HG02759 (cell line): Measurements from ENCODE around the gene KDSR.

ENCODE experiments used
- ATAC-seq: cut with Tn5 transposase; IDR thresholded peaks from one replicate; pipeline ENCODE4 v1.9.1; 2021; ENCODE audit warnings: mild to moderate bottlenecking, moderate library complexity; ENCODE audit not compliant: unreplicated experiment

The KDSR gene, protein sequence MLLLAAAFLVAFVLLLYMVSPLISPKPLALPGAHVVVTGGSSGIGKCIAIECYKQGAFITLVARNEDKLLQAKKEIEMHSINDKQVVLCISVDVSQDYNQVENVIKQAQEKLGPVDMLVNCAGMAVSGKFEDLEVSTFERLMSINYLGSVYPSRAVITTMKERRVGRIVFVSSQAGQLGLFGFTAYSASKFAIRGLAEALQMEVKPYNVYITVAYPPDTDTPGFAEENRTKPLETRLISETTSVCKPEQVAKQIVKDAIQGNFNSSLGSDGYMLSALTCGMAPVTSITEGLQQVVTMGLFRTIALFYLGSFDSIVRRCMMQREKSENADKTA

DNA sequence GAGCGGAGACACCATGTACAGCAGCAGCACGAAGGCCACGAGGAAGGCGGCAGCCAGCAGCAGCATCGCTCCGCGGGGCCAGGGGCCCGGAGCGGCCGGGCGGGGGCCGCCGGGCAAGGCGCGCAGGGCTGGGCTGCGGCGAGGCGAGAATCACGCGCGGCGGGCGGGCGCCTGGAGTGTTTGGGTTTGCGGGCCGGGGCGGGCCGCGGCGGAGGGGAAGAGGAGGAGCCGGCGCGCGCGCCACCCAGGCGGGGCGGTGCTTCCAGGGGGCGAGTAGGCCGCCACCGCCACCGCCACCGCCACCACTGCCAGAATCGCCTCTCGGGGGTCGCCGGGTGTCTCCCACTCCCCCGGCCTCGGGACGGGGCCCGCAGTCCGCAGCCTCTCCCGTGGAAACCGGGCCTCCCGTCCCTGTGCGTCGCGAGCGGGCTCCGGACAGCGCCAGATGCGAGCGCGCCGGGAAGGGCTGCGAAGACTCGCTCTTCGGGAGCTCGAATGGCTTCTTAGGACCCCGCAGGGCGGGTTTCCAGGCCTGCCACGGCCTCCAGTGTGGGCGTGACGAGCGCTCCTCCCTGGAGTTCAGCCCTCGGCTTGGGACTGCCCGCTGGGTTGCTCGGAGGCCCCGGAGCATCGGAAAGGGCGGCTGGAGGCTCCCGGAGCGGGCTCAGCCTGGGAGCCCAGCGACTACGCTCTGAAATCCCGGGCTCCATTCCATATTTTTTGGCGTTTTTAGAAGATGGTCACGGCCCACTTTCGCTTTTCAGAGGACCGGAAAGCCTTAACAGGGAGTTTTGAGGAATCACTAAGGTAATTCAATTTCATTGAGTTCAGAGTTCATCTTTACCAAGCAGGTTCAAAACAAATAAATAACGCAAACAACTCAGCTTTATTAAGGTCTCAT lies at the start of gene KDSR:
Gene KDSR, minus strand, starts transcription at position 154 of the 901 bp plus-strand sequence. Its CDS starts 88 bp downstream, at position 66.
- peak; percentile 90 for ATAC-seq

DNA sequence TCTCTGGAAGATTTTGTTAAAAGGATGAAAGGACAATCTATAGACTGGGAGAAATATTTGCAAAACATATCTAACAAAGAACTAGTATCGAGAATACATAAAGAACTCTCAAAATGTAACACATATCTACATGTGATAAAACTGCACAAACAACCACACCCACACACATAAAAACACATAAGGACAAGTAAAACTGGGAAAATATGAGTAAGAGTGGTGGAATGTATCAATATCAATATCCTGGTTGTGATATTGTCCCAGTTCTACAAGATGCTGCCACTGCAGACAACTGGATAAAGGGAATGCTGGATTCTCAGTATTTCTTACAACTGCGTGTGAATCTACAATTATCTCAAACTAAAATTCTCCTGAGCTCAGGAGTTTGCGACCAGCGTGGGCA lies 45.9 kb upstream of the KDSR start:
- no peak for ATAC-seq

DNA sequence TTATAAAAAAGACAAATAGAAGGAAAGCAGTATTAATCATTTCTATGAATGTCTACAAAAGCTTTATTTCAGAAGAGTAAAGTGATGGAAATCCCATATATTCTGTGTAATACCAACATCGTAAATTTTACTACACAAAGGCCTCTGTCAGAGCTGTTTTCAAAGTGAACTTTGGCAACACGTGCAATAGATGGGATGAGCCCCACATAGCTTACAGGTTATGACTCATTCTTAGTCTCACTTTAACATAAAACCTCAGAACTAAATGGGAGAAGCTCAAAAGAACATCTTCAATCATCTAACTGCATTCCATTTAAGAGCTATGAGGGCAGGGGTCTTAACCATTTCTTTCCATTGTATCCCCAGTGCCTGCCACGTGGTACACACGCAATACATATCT lies 43.8 kb upstream of the KDSR start:
- no peak for ATAC-seq

DNA sequence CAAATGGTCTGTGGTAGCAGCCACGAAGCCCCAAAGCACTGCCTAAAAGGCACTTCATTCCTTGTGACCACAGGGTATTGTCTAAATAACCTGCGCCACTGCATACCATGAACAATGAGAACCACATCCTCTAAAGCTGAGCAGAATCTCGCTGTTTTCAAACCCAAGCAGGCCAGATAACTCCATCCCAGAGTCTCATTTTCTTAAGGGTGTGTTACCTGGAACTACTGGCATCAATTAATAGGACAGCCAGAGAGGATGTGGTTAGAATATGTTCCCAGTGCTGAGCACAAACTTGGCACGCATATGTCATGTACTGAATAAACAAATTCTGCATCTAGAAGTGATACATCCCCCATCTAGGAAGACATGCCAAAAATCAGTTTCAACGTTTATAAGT lies 42.3 kb upstream of the KDSR start:
- no peak for ATAC-seq

DNA sequence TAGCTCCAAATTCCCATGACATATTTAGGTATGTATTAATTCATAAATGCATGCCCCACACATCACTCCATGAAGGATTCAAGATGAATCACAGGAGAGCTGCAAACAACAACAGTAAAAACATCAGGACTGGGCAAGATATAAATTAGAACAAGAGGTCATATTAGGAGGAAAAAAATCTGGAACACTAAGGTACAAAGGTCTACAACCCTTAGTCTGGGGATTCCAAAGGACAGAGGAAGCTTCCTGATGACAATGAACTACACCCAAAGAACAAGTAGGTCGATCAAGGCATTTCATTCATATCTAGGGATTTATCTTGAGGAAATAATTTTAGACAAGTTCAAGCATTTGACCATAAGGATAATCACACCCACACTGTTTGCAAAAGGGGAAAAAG lies 40.7 kb upstream of the KDSR start:
- ATAC-seq, result no peak

DNA sequence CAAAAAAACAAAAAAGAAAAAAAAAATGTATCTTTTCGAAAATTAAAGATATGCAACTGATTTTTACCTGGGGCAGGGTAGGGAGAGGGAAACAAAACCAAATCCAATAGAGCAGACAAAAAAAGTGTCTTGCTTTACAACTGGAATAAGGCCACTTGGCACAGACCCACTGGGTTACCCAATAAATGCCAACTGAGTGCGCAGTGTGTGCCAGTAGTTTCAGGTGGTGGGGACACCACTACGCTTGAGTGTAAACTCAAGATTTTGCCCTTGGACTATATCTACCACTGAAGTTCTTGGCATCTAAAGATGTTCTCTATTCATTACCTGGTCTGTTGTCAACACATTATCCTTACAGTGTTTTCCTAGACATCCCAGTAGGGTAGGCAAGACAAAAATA lies 39.0 kb upstream of the KDSR start:
- ATAC-seq, result no peak

DNA sequence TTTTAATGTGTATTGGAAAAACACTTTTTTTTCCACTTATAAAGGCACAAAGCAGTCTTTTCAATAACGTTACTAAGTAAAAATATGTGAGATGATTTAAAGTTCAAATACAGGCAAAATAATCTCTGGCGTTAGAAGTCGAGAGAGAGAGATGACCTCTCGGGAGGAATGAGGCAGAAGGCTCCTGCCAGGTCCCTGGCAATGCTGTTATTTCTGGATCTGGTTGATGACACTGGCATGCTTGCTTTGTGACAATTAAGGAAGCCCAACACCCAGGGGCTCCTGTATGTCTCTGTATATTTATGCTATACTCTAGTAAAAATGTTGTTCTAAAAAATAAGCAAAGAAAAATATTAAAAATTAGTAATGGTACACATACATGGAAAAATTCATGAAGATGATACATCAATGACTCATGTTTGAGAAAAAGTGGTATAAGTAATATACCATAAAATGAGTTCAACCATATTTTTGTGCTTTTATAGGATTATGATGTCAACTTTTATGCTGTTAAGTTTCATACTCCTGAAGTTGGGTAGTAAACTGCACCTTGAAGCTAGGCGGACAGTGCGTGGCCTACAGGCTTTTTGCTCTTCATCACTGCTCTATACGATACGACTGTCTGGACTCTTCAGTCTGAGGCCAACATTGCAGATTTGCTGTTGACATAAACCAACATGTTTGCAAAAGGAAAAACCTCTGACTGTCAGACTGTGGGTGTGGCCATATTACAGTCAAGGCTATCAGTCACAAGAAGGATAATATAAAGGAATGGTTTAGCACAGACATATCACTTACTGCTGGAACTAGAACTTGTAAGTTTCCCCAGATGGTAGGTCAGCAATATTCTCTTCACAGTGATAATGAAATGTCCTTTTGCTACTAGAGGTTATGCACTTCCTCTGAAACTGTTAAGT lies 35.5 kb upstream of the KDSR start:
- ATAC-seq, result no peak

DNA sequence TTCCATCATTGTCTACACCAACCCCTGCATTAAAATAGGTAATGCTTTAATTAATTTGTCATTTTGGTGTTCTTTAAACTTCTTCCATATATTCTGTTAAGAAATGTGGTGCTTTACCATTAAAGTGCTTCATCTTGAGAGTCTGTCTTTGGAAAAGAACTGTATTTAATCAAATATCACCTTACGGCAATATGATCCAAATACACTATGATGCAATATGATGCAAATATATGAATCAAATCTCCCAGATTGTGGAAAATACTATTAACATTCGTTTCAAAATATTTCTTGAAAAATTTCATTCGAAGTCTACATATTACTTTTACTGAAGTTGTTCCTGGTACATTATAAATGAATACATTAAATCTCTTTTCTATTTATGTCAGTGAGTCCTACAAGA lies 32.3 kb upstream of the KDSR start:
- ATAC-seq, result no peak

DNA sequence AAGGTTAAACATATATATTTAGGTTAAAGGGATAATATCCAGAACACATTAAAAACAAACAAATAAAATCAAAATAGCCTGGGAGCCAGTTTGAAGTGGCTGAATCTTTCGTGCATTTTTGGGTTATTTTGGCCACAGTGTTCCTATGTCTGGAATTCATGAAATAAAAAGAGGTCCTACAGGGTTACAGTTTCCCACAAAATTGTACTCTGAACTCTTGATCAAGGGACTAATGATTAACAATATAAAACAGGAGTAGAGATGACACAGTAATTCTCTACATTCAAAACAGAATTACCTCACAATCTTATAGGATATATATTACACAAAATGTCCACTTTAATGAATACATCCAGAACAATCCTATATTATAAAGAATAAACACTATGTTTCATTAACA lies 30.3 kb upstream of the KDSR start:
- ATAC-seq, result no peak

DNA sequence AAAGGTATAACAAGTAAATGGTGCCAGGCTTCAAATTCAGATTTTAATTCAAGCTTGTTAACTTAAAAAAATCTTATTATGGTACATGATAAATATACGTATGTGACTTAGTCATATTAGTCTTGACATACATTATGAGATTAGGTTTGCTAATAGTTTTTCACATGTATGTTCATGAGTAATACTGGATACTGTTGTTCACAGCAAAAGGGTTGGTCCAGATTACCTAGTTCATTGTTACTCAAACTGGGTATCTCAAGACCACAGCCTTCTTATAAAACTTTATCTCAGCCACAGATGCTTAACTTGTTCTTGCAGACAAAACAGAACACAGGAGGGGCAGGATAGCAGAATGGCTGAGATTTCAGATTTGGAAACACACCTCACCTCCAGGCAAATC lies 28.5 kb upstream of the KDSR start:
- ATAC-seq, result no peak

DNA sequence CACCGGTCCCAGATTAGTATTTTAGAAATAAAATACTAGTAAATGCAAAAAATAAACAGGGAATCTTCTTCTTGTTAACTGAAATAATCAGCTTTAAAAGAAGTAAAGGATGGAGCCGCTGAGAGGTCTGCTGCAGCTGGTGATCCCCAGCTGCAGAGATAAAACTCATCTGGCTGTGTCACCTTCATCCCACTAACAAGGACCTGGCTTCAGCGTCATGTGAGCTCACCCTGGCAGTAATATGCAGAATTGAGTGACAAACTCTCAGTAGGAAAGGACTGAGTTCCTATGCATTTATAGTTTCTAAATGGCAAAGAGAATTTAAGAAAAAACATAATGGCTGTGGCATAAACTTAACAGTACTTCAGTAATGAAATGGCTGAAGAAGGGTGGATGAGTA lies 27.9 kb upstream of the KDSR start:
- ATAC-seq, result no peak

DNA sequence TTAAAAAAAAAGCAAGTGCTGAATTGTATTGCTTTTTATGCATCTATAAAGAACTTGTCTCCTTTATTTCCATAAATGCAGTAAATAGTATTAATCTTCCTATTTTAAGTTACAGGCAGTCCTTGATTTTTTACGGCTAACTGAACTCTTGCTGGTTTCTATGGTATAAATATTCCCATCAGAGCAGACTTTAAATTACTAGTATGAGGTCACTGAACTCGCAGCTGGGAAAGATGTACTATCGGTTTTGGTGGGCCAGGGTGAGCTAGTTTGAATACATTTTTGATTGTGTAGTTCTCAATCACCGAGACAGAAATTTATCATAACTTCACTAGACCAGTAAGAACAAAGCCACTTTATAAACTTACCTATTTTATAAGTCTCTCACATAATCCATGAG lies 20.9 kb upstream of the KDSR start:
- ATAC-seq, result no peak

DNA sequence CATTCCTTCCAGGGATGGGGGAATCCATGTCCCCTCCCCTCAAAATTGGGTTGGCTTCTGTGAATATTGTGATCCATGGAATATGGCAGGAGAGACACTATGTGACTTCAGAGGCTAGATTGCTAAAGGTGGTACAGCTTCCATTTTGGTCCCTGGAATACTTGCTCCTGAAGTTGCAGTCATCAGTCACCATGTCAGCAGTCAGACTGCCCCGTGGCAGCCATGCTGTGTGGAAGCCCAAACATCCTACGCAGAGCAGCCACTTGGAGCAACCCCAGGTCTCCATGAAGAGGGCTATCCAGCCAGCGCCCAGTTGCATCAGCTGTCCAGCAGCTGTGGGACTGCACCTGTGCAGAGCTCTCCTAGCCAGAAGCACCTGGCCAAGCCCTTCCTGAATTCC lies 15.8 kb upstream of the KDSR start:
- no peak for ATAC-seq

DNA sequence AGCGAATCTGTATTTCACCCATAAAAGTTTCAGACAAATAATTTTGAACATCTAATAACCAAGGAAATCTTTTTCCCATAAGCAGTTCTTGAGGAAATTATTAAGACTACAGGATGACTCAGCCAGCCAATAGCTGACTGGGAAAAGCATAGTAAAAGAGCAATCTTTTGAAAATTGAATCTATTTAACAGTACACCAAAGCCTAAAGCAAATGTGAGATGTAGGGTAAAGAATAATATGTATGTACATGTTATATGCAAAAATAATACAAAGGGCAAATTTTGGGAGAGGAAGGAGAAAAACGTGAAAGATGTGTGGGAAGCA lies 12.6 kb upstream of the KDSR start:
- no peak for ATAC-seq

DNA sequence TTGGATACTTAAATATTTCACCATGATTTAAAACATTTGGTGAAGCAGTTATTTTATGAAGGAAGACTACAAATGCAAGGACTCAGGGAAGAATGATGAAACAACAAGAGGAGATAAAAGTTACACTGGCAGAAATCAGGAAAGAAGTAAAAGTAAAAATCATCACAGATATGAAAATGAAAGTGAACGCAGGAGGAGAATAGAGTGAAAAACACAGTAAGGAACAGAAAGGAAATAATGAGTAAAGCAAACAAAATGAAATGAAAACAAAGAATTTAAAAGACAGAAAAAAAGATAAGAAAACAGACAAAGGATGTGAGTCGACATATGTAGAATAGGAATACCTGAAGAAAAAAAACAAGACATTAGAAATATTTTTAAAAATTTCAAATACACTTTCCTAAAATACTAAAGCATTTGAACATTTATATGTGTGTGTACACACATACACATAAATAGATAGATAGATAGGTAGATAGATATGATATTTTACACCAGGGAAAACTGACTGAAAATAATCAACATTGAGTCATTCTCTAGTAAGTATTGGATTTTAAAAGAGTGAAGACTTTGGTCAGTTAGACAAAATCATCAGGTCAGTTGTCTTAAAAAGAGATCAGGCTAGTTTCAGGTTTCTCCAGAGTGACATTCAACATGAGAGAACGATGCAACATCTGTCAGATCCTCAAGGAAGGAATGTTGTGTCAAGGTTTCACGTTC lies 12.1 kb upstream of the KDSR start:
- ATAC-seq, result no peak

DNA sequence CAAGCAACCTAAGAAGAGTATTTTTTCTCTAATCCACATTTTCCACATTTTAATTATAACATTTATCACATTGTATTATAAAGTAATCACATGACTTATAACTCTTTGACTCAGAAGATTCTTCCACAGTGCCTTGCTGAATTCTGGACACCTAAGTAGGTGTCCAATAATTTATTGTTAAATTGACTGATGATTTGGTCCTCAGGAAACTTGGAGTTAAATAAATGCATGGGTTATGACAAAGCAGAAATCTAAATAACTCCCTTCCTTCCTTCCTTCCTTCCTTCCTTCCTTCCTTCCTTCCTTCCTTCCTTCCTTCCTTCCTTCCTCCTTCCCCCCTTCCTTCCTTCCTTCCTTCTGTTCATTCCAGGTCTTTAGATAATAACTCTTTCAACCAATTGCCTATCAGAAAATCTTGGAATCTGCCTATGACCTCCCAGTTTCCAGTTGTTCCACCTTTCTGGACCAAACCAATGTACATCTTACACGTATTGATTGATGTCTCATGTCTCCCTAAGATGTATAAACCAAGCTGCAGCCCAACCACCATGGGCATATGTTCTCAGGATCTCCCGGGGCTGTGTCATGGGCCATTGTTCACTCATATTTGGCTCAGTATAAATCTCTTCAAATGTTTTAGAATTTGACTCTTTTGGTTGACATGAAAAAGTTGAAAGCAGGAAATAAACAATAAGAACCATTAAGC lies 10.4 kb upstream of the KDSR start:
- no peak for ATAC-seq

DNA sequence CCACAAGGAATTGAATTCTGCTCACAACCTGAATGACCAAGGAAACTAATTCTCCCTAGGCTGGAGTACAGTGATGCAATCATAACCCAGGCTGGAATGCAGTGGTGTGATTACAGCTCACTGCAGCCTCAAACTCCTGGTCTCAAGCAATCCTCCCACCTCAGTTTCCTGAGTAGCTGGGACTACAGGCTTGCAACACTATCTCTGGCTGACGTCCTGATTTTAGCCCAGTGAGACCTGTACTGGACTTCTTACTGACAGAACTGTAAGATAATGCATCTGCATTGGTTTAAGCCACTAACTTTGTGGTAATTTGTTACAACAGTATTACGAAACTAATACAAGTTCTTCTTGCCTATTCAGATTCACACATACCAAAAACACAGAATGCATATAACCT lies 9.5 kb upstream of the KDSR start:
- ATAC-seq, result no peak

DNA sequence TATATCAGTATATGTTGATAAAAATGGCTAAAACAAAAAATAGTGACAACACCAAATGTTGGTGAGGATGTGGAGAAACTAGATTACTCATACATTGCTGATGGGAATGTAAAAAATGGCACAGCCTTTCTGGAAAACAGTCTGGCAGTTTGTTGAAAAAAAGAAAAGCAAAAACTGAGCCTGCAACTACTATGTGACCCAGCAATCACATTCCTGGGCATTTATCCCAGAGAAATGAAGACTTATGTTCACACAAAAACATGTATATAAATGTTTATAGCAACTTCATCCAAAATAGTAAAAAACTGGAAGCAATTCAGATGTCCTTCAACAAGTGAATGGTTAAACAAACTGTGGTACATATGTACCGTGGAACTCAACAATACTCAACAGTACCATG lies 7.5 kb upstream of the KDSR start:
- ATAC-seq, result no peak

DNA sequence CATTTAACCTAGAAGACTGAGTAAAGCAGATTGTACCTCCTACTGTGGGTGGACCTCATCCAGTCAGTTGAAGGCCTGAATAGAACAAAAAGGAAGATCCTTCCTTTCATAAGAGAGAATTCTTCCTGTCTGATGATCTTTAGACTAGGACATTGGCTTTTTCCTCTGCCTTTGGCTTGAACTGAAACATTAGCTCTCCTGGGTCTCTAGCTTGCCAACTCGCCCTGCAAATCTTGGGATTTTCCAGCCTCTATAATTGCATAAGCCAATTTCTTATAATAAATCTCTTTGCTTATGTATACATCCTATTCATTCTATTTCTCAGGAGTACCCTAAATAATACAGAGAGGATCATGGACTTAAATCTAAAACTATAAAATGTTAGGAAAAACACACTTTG lies 6.2 kb upstream of the KDSR start:
- no peak for ATAC-seq

DNA sequence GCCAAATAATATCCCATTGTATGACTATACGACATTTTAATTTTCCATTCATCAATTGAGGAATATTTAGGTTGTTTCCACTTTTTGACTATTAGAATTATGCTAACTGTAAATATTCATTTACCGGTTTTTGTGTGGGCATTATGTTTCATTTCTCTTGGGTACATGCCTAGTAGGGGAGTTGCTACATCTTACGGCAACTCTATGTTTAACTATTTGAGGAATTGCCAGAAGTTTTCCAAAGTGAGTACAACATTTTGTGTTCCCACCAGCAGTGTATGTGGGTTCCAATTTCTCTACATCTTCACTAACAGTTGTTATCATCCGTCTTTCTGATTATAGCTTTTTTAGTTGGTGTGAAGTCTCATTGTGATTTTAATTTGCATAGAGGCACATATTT lies 1.6 kb upstream of the KDSR start:
- no peak for ATAC-seq
